Measurements from ENCODE around the gene PTPN12.
A peak's percentile ranks its signal among the peaks of the same experiment; 100 is the strongest.
"Not testable (repeated sequence)": the region's sequence is repeated elsewhere in the genome, so short reads cannot be mapped to it uniquely, and the experiment has no call there.

PTPN12 gene

GRCh38 chr7:77529279-77529678 is 7.8 kb upstream of the PTPN12 start:
- TF ChIP-seq CTCF (conservative IDR thresholded peaks at IDR 0.05; ENCODE audit: low read length), result no peak
- TF ChIP-seq EZH2phosphoT487 (IDR thresholded peaks at IDR 0.05; ENCODE audit: borderline replicate concordance), result no peak
- H4K20me1 ChIP-seq (ENCODE audit: insufficient read depth, low read length, poor library complexity, severe bottlenecking), result no peaks in the 10 kb centered on the region
- no peak overlapping the region for H3K9ac ChIP-seq (ENCODE audit: low read depth, low read length, poor library complexity, severe bottlenecking)
- no peaks in the 10 kb centered on the region for H3K9me3 ChIP-seq (ENCODE audit: insufficient read depth, low read depth, low read length)
- no peaks in the 10 kb centered on the region; the same call in 1 of the 2 replicates for H3F3A ChIP-seq (ENCODE audit: low read depth)
- no peaks in the 10 kb centered on the region for H3K9me2 ChIP-seq (replicated peaks; ENCODE audit: low read depth, low read length)
- H3K79me2 ChIP-seq (ENCODE audit: insufficient read depth, low read length), result no peaks in the 10 kb centered on the region
- H2AFZ ChIP-seq (ENCODE audit: low read length), result no peak overlapping the region
- H3K27me3 ChIP-seq (ENCODE audit: insufficient read depth, low read length, poor library complexity, severe bottlenecking), result no peaks in the 10 kb centered on the region
- H3K4me2 ChIP-seq (ENCODE audit: low read depth, low read length, poor library complexity, severe bottlenecking), result no peak overlapping the region
- no peak overlapping the region for H3K4me3 ChIP-seq (ENCODE audit: low read length, poor library complexity, severe bottlenecking)
- H3K4me1 ChIP-seq (ENCODE audit: insufficient read depth, low read length, poor library complexity, severe bottlenecking), result peaks cover 5% of the 10 kb centered on the region
- H3K36me3 ChIP-seq (ENCODE audit: insufficient read depth, low read length), result no peaks in the 10 kb centered on the region

GRCh38 chr7:77531038-77531437 is 6.1 kb upstream of the PTPN12 start:
- H3F3A ChIP-seq (ENCODE audit: low read depth), result no peaks in the 10 kb centered on the region; the same call in 1 of the 2 replicates
- H3K4me1 ChIP-seq (ENCODE audit: insufficient read depth, low read length, poor library complexity, severe bottlenecking), result peaks cover 5% of the 10 kb centered on the region
- no peaks in the 10 kb centered on the region for H4K20me1 ChIP-seq (ENCODE audit: insufficient read depth, low read length, poor library complexity, severe bottlenecking)
- H3K9me2 ChIP-seq (replicated peaks; ENCODE audit: low read depth, low read length), result no peaks in the 10 kb centered on the region
- no peaks in the 10 kb centered on the region for H3K27me3 ChIP-seq (ENCODE audit: insufficient read depth, low read length, poor library complexity, severe bottlenecking)
- H3K4me2 ChIP-seq (ENCODE audit: low read depth, low read length, poor library complexity, severe bottlenecking), result peak overlapping the region; percentile 19
- H2AFZ ChIP-seq (ENCODE audit: low read length), result peak overlapping the region; percentile 81
- no peak overlapping the region for H3K4me3 ChIP-seq (ENCODE audit: low read length, poor library complexity, severe bottlenecking)
- no peak overlapping the region for H3K9ac ChIP-seq (ENCODE audit: low read depth, low read length, poor library complexity, severe bottlenecking)
- H3K36me3 ChIP-seq (ENCODE audit: insufficient read depth, low read length), result no peaks in the 10 kb centered on the region
- no peaks in the 10 kb centered on the region for H3K79me2 ChIP-seq (ENCODE audit: insufficient read depth, low read length)
- TF ChIP-seq EZH2phosphoT487 (IDR thresholded peaks at IDR 0.05; ENCODE audit: borderline replicate concordance), result no peak
- no peak for TF ChIP-seq CTCF (conservative IDR thresholded peaks at IDR 0.05; ENCODE audit: low read length)
- H3K9me3 ChIP-seq (ENCODE audit: insufficient read depth, low read depth, low read length), result no peaks in the 10 kb centered on the region

GRCh38 chr7:77532247-77532646 is 4.8 kb upstream of the PTPN12 start:
- no peaks in the 10 kb centered on the region for H3K27me3 ChIP-seq (ENCODE audit: insufficient read depth, low read length, poor library complexity, severe bottlenecking)
- H3K9ac ChIP-seq (ENCODE audit: low read depth, low read length, poor library complexity, severe bottlenecking), result no peak overlapping the region
- no peak overlapping the region for H3K4me3 ChIP-seq (ENCODE audit: low read length, poor library complexity, severe bottlenecking)
- H3K36me3 ChIP-seq (ENCODE audit: insufficient read depth, low read length), result no peaks in the 10 kb centered on the region
- no peak for TF ChIP-seq EZH2phosphoT487 (IDR thresholded peaks at IDR 0.05; ENCODE audit: borderline replicate concordance)
- no peak for TF ChIP-seq CTCF (conservative IDR thresholded peaks at IDR 0.05; ENCODE audit: low read length)
- H2AFZ ChIP-seq (ENCODE audit: low read length), result no peak overlapping the region
- H3K4me1 ChIP-seq (ENCODE audit: insufficient read depth, low read length, poor library complexity, severe bottlenecking), result peaks cover 5% of the 10 kb centered on the region
- no peaks in the 10 kb centered on the region for H3K9me2 ChIP-seq (replicated peaks; ENCODE audit: low read depth, low read length)
- H3K9me3 ChIP-seq (ENCODE audit: insufficient read depth, low read depth, low read length), result no peaks in the 10 kb centered on the region
- H3K79me2 ChIP-seq (ENCODE audit: insufficient read depth, low read length), result peaks cover 1% of the 10 kb centered on the region; the same call in 1 of the 2 replicates
- no peaks in the 10 kb centered on the region for H4K20me1 ChIP-seq (ENCODE audit: insufficient read depth, low read length, poor library complexity, severe bottlenecking)
- H3F3A ChIP-seq (ENCODE audit: low read depth), result no peaks in the 10 kb centered on the region; the same call in 1 of the 2 replicates
- H3K4me2 ChIP-seq (ENCODE audit: low read depth, low read length, poor library complexity, severe bottlenecking), result no peak overlapping the region

- not testable (repeated sequence) for H3K4me2 ChIP-seq (ENCODE audit: low read depth, low read length, poor library complexity, severe bottlenecking); H3K9me3 ChIP-seq (ENCODE audit: insufficient read depth, low read depth, low read length); H3K4me1 ChIP-seq (ENCODE audit: insufficient read depth, low read length, poor library complexity, severe bottlenecking); H4K20me1 ChIP-seq (ENCODE audit: insufficient read depth, low read length, poor library complexity, severe bottlenecking); H3K36me3 ChIP-seq (ENCODE audit: insufficient read depth, low read length); H2AFZ ChIP-seq (ENCODE audit: low read length); H3F3A ChIP-seq (ENCODE audit: low read depth); H3K4me3 ChIP-seq (ENCODE audit: low read length, poor library complexity, severe bottlenecking); H3K79me2 ChIP-seq (ENCODE audit: insufficient read depth, low read length); H3K9ac ChIP-seq (ENCODE audit: low read depth, low read length, poor library complexity, severe bottlenecking); H3K27me3 ChIP-seq (ENCODE audit: insufficient read depth, low read length, poor library complexity, severe bottlenecking); H3K9me2 ChIP-seq (replicated peaks; ENCODE audit: low read depth, low read length)
These were observed 4.4 kb upstream of the PTPN12 start for GRCh38 chr7:77532732-77533131.

GRCh38 chr7:77534046-77534445 is 3.0 kb upstream of the PTPN12 start:
- H3K27me3 ChIP-seq (ENCODE audit: insufficient read depth, low read length, poor library complexity, severe bottlenecking); H3K9me3 ChIP-seq (ENCODE audit: insufficient read depth, low read depth, low read length); H3K9me2 ChIP-seq (replicated peaks; ENCODE audit: low read depth, low read length); H3K9ac ChIP-seq (ENCODE audit: low read depth, low read length, poor library complexity, severe bottlenecking); H3F3A ChIP-seq (ENCODE audit: low read depth); H3K36me3 ChIP-seq (ENCODE audit: insufficient read depth, low read length); H3K4me3 ChIP-seq (ENCODE audit: low read length, poor library complexity, severe bottlenecking); H3K4me2 ChIP-seq (ENCODE audit: low read depth, low read length, poor library complexity, severe bottlenecking); H2AFZ ChIP-seq (ENCODE audit: low read length): not testable (repeated sequence)
- H3K79me2 ChIP-seq (ENCODE audit: insufficient read depth, low read length), result peaks cover 19% of the 10 kb centered on the region
- peaks cover 14% of the 10 kb centered on the region for H4K20me1 ChIP-seq (ENCODE audit: insufficient read depth, low read length, poor library complexity, severe bottlenecking)
- peaks cover 12% of the 10 kb centered on the region for H3K4me1 ChIP-seq (ENCODE audit: insufficient read depth, low read length, poor library complexity, severe bottlenecking)
